K562 (cell line): ENCODE data around the gene COL20A1. TPM values are rescaled to one million over a fixed set of nuclear protein-coding genes. Genes with fewer than 3 reads are reported as not detected.
A peak's percentile ranks its signal among the peaks of the same experiment; 100 is the strongest.

ENCODE experiments used
- ATAC-seq: fragments of 200-7000 bp; cut with Tn5 transposase; 3 replicates; pipeline ENCODE4 v1.9.1; 2020; ENCODE audit warnings: moderate library complexity
- BruUV-seq: library from RNA; stranded (reverse); fragments of 400-500 nt; replicated peaks from 2 replicates; lab custom pipeline; 2021; lab: Mats Ljungman, UMichigan
- CTCF ChIA-PET: fragments of 300-600 bp; formaldehyde crosslinking; extraction: SDS; loops from one replicate; lab custom pipeline; 2021; ENCODE audit warnings: low intra/inter-chr PET ratio; lab: Yijun Ruan, JAX
- POLR2A ChIA-PET: fragments of 300-600, 350-650 bp; sonication (Branson Sonifier 250); formaldehyde crosslinking; extraction: SDS; loops from one replicate; lab custom pipeline; 2021; ENCODE audit warnings: antibody characterized with exemption, inconsistent platforms; lab: Yijun Ruan, JAX
- DNase-seq, 4 experiments: peaks; one replicate each; pipeline versions ENCODE4 v3.0.0 to v3.0.0-alpha.2; 2011 to 2018; ENCODE audit warnings: low spot score in 3 of 4, mixed read lengths in 3 of 4; ENCODE audit errors: extremely low read depth in 1 of 4
- FAIRE-seq: peaks from 2 replicates; lab custom pipeline; 2011; peaks lifted over from hg19 to GRCh38; lab: Jason Lieb, UNC
- H2AFZ ChIP-seq: 2 replicates; pipeline ENCODE4 v1.6.0; 2011; ENCODE audit warnings: low read depth, low read length, control low read depth, inconsistent platforms
- H3K27ac ChIP-seq: fragments of 200-600 bp; 3 replicates; pipeline ENCODE4 v1.8.0; 2011; ENCODE audit warnings: low read depth, mild to moderate bottlenecking, control low read depth, inconsistent platforms, low read length, moderate library complexity, mixed read lengths; ENCODE audit errors: extremely low read depth
- H3K27me3 ChIP-seq, 2 experiments: fragments of 300-600 bp in 1 of 2; 2 replicates in 1 of 2; 3 replicates in 1 of 2; pipeline versions ENCODE4 v1.6.0 to v1.8.0; 2011; ENCODE audit warnings: inconsistent platforms in 2 of 2, low read length in 2 of 2, mild to moderate bottlenecking in 1 of 2, mixed read lengths in 1 of 2, moderate library complexity in 1 of 2; ENCODE audit not compliant: control insufficient read depth in 2 of 2, insufficient read depth in 2 of 2
- H3K36me3 ChIP-seq: fragments of 300-600 bp; 3 replicates; pipeline ENCODE4 v1.8.0; 2011; ENCODE audit warnings: mild to moderate bottlenecking, low read length, inconsistent platforms; ENCODE audit not compliant: control insufficient read depth, insufficient read depth
- H3K4me1 ChIP-seq, 2 experiments: fragments of 200-600 bp in 1 of 2; replicated peaks in 1 of 2; 2 replicates in 1 of 2; 3 replicates in 1 of 2; pipeline versions ENCODE4 v1.5.1 to v1.8.0; 2011; ENCODE audit warnings: inconsistent platforms in 2 of 2, low read length in 2 of 2, mild to moderate bottlenecking in 1 of 2, mixed read lengths in 1 of 2, moderate library complexity in 1 of 2; ENCODE audit not compliant: control insufficient read depth in 2 of 2, insufficient read depth in 2 of 2
- H3K4me2 ChIP-seq: 2 replicates; pipeline ENCODE4 v1.6.1; 2011; ENCODE audit warnings: low read length, control low read depth, inconsistent platforms, mixed read lengths; ENCODE audit not compliant: insufficient read depth
- H3K4me3 ChIP-seq: fragments of 200-600 bp; sonication (generic), shearing (Covaris generic); 2 replicates; pipeline ENCODE4 v1.5.1; 2016; ENCODE audit warnings: control low read depth, inconsistent platforms
- H3K79me2 ChIP-seq: fragments of 200-600 bp; 3 replicates; pipeline ENCODE4 v1.8.0; 2011; ENCODE audit warnings: low read length, inconsistent platforms; ENCODE audit not compliant: control insufficient read depth, insufficient read depth
- H3K9ac ChIP-seq, 2 experiments: 2 replicates each; pipeline versions ENCODE4 v1.6.0 to v1.6.1; 2011; ENCODE audit warnings: low read depth in 2 of 2, low read length in 2 of 2, control low read depth in 1 of 2, inconsistent platforms in 1 of 2, mild to moderate bottlenecking in 1 of 2, mixed read lengths in 1 of 2; ENCODE audit not compliant: insufficient read depth in 1 of 2
- H3K9me1 ChIP-seq: one replicate; pipeline ENCODE4 v1.6.0; 2011; ENCODE audit warnings: inconsistent platforms, mild to moderate bottlenecking, low read length, moderate library complexity; ENCODE audit not compliant: control insufficient read depth, insufficient read depth
- H3K9me3 ChIP-seq: replicated peaks from 2 replicates; pipeline ENCODE4 v1.5.1; 2011; ENCODE audit warnings: low read depth, low read length, inconsistent platforms; ENCODE audit not compliant: control insufficient read depth, insufficient read depth
- H4K20me1 ChIP-seq: replicated peaks from 2 replicates; pipeline ENCODE4 v1.6.1; 2011; ENCODE audit warnings: low read length, inconsistent platforms, mixed read lengths; ENCODE audit not compliant: control insufficient read depth, insufficient read depth
- BDP1 ChIP-seq: IDR thresholded peaks from 3 replicates; pipeline ENCODE4 v1.6.1; 2011; ENCODE audit not compliant: insufficient read length, insufficient read depth
- CBX5 ChIP-seq: IDR thresholded peaks from 2 replicates; pipeline ENCODE4 v1.6.1; 2014; ENCODE audit warnings: low read depth, borderline replicate concordance
- CREB3L1 ChIP-seq: fragments of 450-650 bp; IDR thresholded peaks from 2 replicates; pipeline ENCODE4 v1.6.1; 2014; ENCODE audit warnings: low read depth, mild to moderate bottlenecking, moderate library complexity, borderline replicate concordance
- CXXC5 ChIP-seq: fragments of 250-450 bp; sonication (Bioruptor Pico); IDR thresholded peaks from 2 replicates; pipeline ENCODE4 v1.8.0; 2022; ENCODE audit warnings: inconsistent platforms, mild to moderate bottlenecking, moderate library complexity
- KAT7 ChIP-seq: sonication (generic); formaldehyde crosslinking; IDR thresholded peaks from 2 replicates; pipeline ENCODE4 v1.8.0; 2022; ENCODE audit warnings: missing genetic modification reagents, mild to moderate bottlenecking, borderline replicate concordance
- KDM4B ChIP-seq, 2 experiments: fragments of 450-650 bp in 1 of 2; sonication (generic) in 1 of 2; IDR thresholded peaks; 2 replicates each; pipeline ENCODE4 v1.6.1; 2016 to 2017; ENCODE audit warnings: borderline replicate concordance in 2 of 2, antibody characterized with exemption in 1 of 2, low read depth in 1 of 2, mild to moderate bottlenecking in 1 of 2
- NFYB ChIP-seq: IDR thresholded peaks from 2 replicates; pipeline ENCODE4 v1.6.1; 2011; ENCODE audit warnings: mild to moderate bottlenecking, moderate library complexity; ENCODE audit not compliant: insufficient read length; ENCODE audit errors: extremely low read depth
- NR0B1 ChIP-seq: fragments of 450-650 bp; IDR thresholded peaks from one replicate; pipeline ENCODE4 v1.6.1; 2018; ENCODE audit warnings: mild to moderate bottlenecking, moderate library complexity; ENCODE audit not compliant: partially characterized antibody
- PHB ChIP-seq: fragments of 250-450 bp; sonication (Bioruptor Pico); IDR thresholded peaks from 2 replicates; pipeline ENCODE4 v1.5.0; 2021
- PHF8 ChIP-seq: fragments of 200-600 bp; sonication (generic); IDR thresholded peaks from 2 replicates; pipeline ENCODE4 v1.6.1; 2012; ENCODE audit warnings: mixed run types, mild to moderate bottlenecking, inconsistent platforms, low read length, moderate library complexity, borderline replicate concordance
- POLR3G ChIP-seq: IDR thresholded peaks from 2 replicates; pipeline ENCODE4 v1.6.1; 2011; ENCODE audit not compliant: insufficient read length, insufficient replicate concordance; ENCODE audit errors: extremely low read depth
- TCFL5 ChIP-seq: fragments of 250-450 bp; sonication (Bioruptor Pico); conservative IDR thresholded peaks from 2 replicates; pipeline ENCODE4 v1.6.1; 2021; ENCODE audit warnings: mild to moderate bottlenecking, moderate library complexity, matching md5 sums
- ZBTB1 ChIP-seq: sonication (generic); formaldehyde crosslinking; IDR thresholded peaks from 2 replicates; pipeline ENCODE4 v1.8.1; 2023; ENCODE audit warnings: missing genetic modification reagents, low read depth, mild to moderate bottlenecking, borderline replicate concordance
- ZC3H11A ChIP-seq: IDR thresholded peaks from 2 replicates; pipeline ENCODE4 v1.6.1; 2012; ENCODE audit warnings: low read depth, low read length, improper control_type of control experiment
- ZHX1 ChIP-seq: fragments of 150-350 bp; conservative IDR thresholded peaks from 2 replicates; pipeline ENCODE4 v1.6.1; 2014; ENCODE audit warnings: low read length
- ZNF274 ChIP-seq: IDR thresholded peaks from 2 replicates; pipeline ENCODE4 v1.6.1; 2011; ENCODE audit warnings: low read depth, mild to moderate bottlenecking, low read length, moderate library complexity, borderline replicate concordance
- ZNF707 ChIP-seq: fragments of 250-450 bp; sonication (Bioruptor Pico); conservative IDR thresholded peaks from 2 replicates; pipeline ENCODE4 v1.8.0; 2022; ENCODE audit warnings: inconsistent platforms, mild to moderate bottlenecking, moderate library complexity
- WGBS: fragments of 100-300 bp; shearing (Covaris generic); methylation state at CpG from one replicate; pipeline ENCODE4 v1.1.6; 2016; ENCODE audit warnings: low coverage, mixed read lengths; ENCODE audit not compliant: insufficient coverage; ENCODE audit errors: missing lambda C conversion rate; 5-methylcytosine and 5-hydroxymethylcytosine counted together
- in situ Hi-C: fragments of 300-500 bp; cut with MboI; formaldehyde crosslinking; loops from 4 replicates; pipeline ENCODE4 v1.15.0; 2018; ENCODE audit warnings: inconsistent platforms, mixed read lengths
- intact Hi-C: fragments of 100-400 bp; cut with micrococcal nuclease; formaldehyde crosslinking; loops from 2 replicates; pipeline ENCODE4 v1.14.2; 2022
- polyA plus RNA-seq, 8 experiments: library from polyadenylated mRNA; depleted of rRNA in 4 of 8; stranded (reverse) in 5 of 8; unstranded in 3 of 8; fragments of >200 nt; fragmentation: Nextera tagmentation in 2 of 8; fragmentation: Illumina TruSeq in 1 of 8; extraction: Ambion mirVana in 2 of 8; extraction: Trizol in 1 of 8; gene quantifications; 2 replicates each; pipeline versions ENCODE4 v1.2.1 to v1.2.3, GENCODE V29; 2011 to 2014; ENCODE audit warnings: inconsistent platforms in 1 of 8, missing spikeins in 1 of 8
- total RNA-seq, 7 experiments: library from RNA; depleted of rRNA in 6 of 7; stranded (reverse); fragments of >200 nt in 6 of 7; fragmentation: Illumina TruSeq in 2 of 7; extraction: Trizol in 2 of 7; gene quantifications; 2 replicates each; pipeline versions ENCODE4 v1.2.1 to v1.2.3, GENCODE V29; 2011 to 2021; ENCODE audit warnings: low replicate concordance in 1 of 7

COL20A1 gene
- total and polyA plus RNA-seq, 9 of the 15 experiments (the other 6 are each of a cell fraction or from before 2014, with no cell fraction given): not detected

- ChIA-PET POLR2A (interaction anchor here (0.5 to 1.1 kb wide), 3 partner anchors 127 to 500 kb away, joined by 3 read pairs; partner anchors contain the start of gene PPDPF), CTCF (no interaction called here)
- ATAC-seq (peak; percentile 42), FAIRE-seq (no peak), DNase-seq (no peak)
- no peaks in the 10 kb centered on the region for H3K79me2 ChIP-seq
- in situ Hi-C loops: no loop called here
- no peaks in the 10 kb centered on the region for H3K9me3 ChIP-seq
- no peak overlapping the region for H3K27ac ChIP-seq
- H3K9me1 ChIP-seq: no peaks in the 10 kb centered on the region
- H3K4me1 ChIP-seq: peaks cover 0 to 43% of the 10 kb centered on the region in 2 experiments; a peak in 2 of 5 replicates
- no peak overlapping the region for H3K9ac ChIP-seq
- no peak overlapping the region for H3K4me2 ChIP-seq
- no peak overlapping the region for H3K4me3 ChIP-seq
- intact Hi-C loops: no loop called here
- no TSS peak for BruUV-seq
- no peak overlapping the region for H2AFZ ChIP-seq
- H3K36me3 ChIP-seq: no peaks in the 10 kb centered on the region
- H3K27me3 ChIP-seq: peaks cover 38 to 69% of the 10 kb centered on the region in 2 experiments; a peak in 4 of 5 replicates
- 2% methylated on average over 28 of the region's 33 CpGs for WGBS
- H4K20me1 ChIP-seq: no peaks in the 10 kb centered on the region; the same call in none of the 2 replicates
- TF ChIP-seq PHF8: no peak
- TF ChIP-seq ZNF707 (CRISPR knock-in tag): no peak
- TF ChIP-seq CREB3L1: no peak
- TF ChIP-seq BDP1: no peak
- no peak for TF ChIP-seq NFYB
- TF ChIP-seq TCFL5 (CRISPR knock-in tag): no peak
- TF ChIP-seq CBX5: no peak
- no peak for TF ChIP-seq ZHX1
- no peak for TF ChIP-seq POLR3G
- TF ChIP-seq KAT7 (CRISPR knock-in tag): no peak
- TF ChIP-seq NR0B1: no peak
- no peak for TF ChIP-seq PHB
- TF ChIP-seq KDM4B (IDR thresholded peaks at IDR 0.05; ENCODE audit: borderline replicate concordance in 2 of 2, low read depth in 1 of 2): no peak
- TF ChIP-seq CXXC5 (CRISPR knock-in tag): no peak
- no peak for TF ChIP-seq ZC3H11A
- TF ChIP-seq ZNF274: no peak
- TF ChIP-seq ZBTB1 (CRISPR knock-in tag): no peak
Observed at GRCh38 chr20:63347081-63347741, 54.2 kb downstream of the COL20A1 start.
